ENCODE results near the gene UBE2I.

- no peak for TF ChIP-seq ZNF274 (IDR thresholded peaks at IDR 0.05; ENCODE audit: low read depth, low read length)
- no peak for TF ChIP-seq YY1 (IDR thresholded peaks at IDR 0.05; ENCODE audit: insufficient read depth, insufficient read length)
- TF ChIP-seq SUZ12 (IDR thresholded peaks at IDR 0.05; ENCODE audit: extremely low read depth, insufficient read depth, insufficient read length): no peak
Observed at GRCh38 chr16:1330260-1330914, 21.0 kb downstream of the UBE2I start.
